Muscle of back (tissue), 13 donors: ENCODE data around the gene PPP1R26. TPM values are rescaled to one million over a fixed set of nuclear protein-coding genes. Genes with fewer than 3 reads are reported as not detected.
"Not testable (repeated sequence)": the region's sequence is repeated elsewhere in the genome, so short reads cannot be mapped to it uniquely, and the experiment has no call there.

Experiments
- DNase-seq, 3 donors: peaks; one replicate each; pipeline versions ENCODE4 v3.0.0 to v3.0.0-alpha.2; 2013
- long read RNA-seq, 9 donors: transcript quantifications; one replicate each; lab custom pipeline, GENCODE V29; 2026
- polyA plus RNA-seq, 10 donors: library from polyadenylated mRNA; unstranded; fragments of 120-200 nt; gene quantifications; one replicate each; pipeline ENCODE4 v1.2.1, GENCODE V29; 2013; ENCODE audit not compliant: insufficient read length in 10 of 10

The PPP1R26 gene, protein sequence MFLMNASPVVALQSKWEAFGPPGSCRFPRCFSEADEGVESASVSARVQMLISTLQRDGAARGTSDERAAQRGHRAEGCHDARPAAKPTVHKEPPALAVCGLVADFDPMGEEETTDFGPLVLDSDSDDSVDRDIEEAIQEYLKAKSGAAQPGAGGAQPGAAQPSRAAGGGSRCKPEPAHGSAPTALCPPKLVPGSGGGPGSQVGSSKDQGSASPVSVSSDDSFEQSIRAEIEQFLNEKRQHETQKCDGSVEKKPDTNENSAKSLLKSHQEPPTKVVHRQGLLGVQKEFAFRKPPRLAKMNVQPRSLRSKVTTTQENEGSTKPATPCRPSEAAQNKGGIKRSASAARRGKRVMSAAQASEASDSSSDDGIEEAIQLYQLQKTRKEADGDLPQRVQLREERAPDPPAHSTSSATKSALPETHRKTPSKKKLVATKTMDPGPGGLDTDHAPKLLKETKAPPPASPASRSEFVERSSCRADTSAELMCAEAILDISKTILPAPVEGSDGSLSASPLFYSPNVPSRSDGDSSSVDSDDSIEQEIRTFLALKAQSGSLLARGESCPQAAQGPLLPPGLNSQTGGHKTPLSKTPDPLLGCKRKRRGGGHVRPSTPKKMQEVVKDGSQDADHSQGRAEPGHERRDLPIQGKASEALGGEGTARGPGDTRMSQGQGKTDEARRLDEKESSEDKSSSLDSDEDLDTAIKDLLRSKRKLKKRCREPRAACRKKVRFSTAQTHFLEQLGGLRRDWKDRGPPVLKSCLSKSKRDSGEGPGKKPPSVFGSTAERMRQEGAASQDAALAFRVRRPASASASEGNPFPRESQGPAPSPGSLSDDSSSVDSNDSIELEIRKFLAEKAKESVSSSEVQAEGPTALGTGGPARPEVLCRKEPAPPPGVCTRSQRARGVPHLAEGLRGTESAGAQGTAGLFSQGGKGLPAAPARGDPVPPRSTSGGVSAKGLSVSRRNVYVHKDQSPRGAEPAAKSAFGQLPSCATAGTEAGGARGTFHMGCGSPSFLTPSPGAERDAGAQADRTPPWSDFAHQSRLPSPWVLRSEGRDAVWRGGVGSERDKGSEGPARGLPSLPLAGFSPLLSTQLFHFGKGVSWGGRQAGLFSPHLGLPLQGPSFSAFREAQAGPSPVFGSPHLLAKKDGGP (N-terminal part only)
- polyA plus RNA-seq = 10 to 100 TPM in 5 of 10 donors, 1 to 10 TPM in 5; 8.8 to 14.1 (median 9.9) TPM
- long read RNA-seq, donor 1, full-length matches to known transcripts = 6 of 6 reads
- long read RNA-seq, donor 1, partial matches to known transcripts = 0 of 6 reads
- long read RNA-seq, donor 1, other reads (novel, unspliced or antisense) = 0 of 6 reads
- long read RNA-seq, donor 2, full-length matches to known transcripts = 6 of 6 reads
- long read RNA-seq, donor 2, partial matches to known transcripts = 0 of 6 reads
- long read RNA-seq, donor 2, other reads (novel, unspliced or antisense) = 0 of 6 reads
- long read RNA-seq, donor 3 = 0 reads
- long read RNA-seq, donor 4, full-length matches to known transcripts = 4 of 4 reads
- long read RNA-seq, donor 4, partial matches to known transcripts = 0 of 4 reads
- long read RNA-seq, donor 4, other reads (novel, unspliced or antisense) = 0 of 4 reads
- long read RNA-seq, donor 5, full-length matches to known transcripts = 8 of 8 reads
- long read RNA-seq, donor 5, partial matches to known transcripts = 0 of 8 reads
- long read RNA-seq, donor 5, other reads (novel, unspliced or antisense) = 0 of 8 reads
- long read RNA-seq, donor 6, full-length matches to known transcripts = 11 of 11 reads
- long read RNA-seq, donor 6, partial matches to known transcripts = 0 of 11 reads
- long read RNA-seq, donor 6, other reads (novel, unspliced or antisense) = 0 of 11 reads
- long read RNA-seq, donor 7, full-length matches to known transcripts = 4 of 4 reads
- long read RNA-seq, donor 7, partial matches to known transcripts = 0 of 4 reads
- long read RNA-seq, donor 7, other reads (novel, unspliced or antisense) = 0 of 4 reads
- long read RNA-seq, donor 8, full-length matches to known transcripts = 4 of 4 reads
- long read RNA-seq, donor 8, partial matches to known transcripts = 0 of 4 reads
- long read RNA-seq, donor 8, other reads (novel, unspliced or antisense) = 0 of 4 reads
- long read RNA-seq, donor 9, full-length matches to known transcripts = 1 of 1 reads
- long read RNA-seq, donor 9, partial matches to known transcripts = 0 of 1 reads
- long read RNA-seq, donor 9, other reads (novel, unspliced or antisense) = 0 of 1 reads

DNA sequence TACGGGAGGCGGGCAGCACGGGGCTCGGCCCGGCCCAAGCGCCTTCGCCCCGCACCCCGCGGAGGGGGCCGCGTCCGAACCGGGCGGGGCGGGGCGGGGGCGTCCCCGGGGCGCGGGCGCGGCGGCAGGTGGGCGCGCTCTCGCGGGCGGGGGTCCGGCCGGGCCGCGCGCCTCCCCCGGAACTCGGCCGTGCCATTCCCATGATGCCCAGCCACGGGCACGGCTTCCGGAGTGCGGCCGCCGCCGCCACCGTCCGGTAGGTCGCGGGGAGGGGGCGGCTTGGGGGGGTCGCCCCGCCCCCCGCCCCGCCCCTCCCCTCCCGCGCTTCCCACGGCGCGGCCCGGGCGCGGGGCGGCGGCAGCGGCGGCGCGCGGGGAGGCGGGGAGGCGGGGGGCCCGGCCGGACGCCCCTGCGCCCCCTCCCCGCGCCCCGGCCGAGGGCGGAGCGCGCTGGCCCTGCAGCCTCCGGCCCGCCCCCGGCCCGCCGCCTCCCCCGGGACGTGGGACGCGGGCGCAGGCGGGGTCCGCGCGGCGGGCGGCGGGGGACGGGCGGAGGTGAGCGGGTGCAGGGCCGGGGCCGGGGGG is at the start of gene PPP1R26:
TSS of gene PPP1R26 (plus strand) at position 314 of the 584 bp plus-strand sequence. CDS start 4,729 bp downstream, outside the sequence.
- peak in 1 of 3 donors; percentile 17 for DNase-seq

DNA sequence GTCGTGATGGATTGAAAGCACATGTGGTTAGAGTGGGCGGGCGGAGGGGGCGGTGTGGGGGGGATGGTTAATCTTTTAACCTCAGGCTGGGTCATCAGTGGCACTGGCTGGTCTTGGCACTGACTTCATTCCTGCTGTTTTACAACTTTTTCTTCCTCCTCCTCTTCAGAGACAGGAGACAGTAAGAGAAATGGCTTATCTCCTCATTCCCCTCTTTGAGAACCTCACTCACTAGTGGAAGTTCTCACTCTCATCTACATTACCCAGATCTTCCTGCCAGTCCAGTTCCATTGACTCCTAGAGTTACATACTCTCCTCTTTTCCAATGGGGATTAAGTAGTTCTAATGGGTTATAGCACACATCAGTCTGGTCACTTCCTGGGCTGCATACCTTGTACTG is 42.3 kb upstream of the PPP1R26 start:
- no peak for DNase-seq

DNA sequence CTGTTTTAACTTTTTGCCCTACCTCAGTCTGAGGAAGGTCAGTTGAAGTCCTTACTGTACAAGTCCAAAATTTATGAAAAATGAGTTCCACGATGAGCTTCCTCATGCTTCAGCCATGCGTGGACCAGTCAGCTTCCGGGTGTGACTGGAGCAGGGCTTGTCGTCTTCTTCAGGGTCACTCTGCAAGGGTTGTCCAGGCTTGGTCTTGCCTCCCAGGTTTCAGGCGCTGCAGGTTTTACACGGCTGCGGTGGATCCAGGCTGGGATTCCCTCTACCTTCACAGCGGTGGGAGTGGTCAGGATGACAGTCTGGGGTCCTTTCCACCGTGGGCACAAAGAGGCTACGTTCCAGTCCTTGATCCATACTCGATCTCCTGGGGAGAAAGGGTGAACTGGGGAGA is 41.9 kb upstream of the PPP1R26 start:
- not testable (repeated sequence) for DNase-seq

DNA sequence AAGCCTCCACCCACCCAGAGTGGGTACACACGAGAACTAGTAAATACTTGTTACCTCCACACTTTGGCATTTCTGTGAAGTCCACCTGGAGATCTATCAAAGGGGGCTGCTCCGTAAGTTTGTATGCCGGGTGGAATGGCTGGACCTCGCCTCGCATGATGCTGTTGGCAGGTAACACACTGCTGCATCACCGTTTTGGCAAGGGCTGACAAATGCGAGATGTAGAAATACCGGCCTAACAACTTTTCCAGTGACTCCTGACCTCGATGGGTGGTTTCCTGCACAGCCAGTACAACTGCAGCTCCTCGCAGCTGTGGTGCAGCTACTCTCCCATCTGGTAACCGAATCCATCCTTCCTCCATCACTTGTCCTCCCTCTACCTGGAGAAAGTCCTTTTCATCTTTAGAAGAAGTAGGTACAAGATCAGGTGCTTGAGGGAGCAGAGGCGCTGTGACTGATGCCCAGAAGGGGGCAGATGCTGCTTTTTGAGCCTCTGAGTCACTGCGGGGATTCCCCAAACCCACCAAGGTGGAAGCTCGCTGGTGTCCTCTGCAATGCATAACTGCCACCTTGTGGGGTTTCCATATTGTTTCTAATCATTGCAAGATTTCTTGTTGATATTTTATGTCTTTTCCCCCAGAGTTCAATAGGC is 40.9 kb upstream of the PPP1R26 start:
- DNase-seq = not testable (repeated sequence)

DNA sequence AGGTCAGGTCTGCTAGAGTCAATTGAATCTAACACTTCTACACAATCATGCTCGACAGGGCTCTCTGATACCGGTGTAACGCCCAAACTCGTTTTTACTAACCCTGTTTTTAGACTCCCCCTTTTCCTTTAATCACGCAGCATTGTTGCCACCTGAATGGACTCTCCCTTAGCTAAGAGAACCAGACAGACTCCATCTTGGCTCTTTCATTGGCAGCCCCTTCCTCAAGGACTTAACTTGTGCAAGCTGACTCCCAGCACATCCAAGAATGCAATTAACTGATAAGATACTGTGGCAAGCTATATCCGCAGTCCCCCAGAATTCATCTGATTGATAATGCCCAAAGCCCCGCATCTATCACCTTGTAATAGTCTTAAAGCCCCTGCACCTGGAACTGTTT is 40.1 kb upstream of the PPP1R26 start:
- not testable (repeated sequence) for DNase-seq

DNA sequence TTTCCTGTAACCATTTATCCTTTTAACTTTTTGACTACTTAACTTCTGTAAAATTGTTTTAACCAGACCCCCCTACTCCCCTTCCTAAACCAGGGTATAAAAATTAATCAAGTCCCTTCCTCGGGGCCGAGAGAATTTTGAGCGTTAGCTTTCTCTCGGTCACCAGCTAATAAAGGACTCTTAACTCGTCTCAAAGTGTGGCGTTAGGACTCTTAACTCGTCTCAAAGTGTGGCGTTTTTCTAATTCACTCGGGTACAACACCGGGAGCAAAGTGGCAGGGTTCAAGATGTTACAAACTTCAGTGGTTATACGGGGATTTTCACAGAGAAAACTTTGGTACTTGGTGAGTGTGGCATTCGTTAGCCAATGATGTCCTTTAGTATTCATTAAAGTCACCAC is 39.7 kb upstream of the PPP1R26 start:
- no peak for DNase-seq

DNA sequence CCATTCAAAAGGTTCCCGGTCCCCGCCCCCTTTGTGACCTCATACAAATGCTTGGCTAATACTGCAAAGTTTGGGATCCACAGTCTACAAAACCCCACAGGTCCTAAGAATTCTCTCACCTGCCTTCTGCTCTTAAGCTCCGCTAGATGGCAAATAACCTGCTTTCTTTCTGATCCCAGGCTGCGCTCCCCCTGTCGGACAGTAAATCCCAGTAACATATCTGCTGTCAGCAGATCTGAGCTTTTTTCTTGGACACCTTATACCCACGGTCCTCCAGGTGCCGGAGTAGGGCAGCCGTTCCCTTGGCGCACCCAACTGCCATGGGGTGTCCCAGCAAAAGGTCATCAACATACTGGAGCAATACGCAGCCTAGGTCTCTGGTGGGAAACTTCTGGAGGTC is 39.0 kb upstream of the PPP1R26 start:
- DNase-seq = no peak

DNA sequence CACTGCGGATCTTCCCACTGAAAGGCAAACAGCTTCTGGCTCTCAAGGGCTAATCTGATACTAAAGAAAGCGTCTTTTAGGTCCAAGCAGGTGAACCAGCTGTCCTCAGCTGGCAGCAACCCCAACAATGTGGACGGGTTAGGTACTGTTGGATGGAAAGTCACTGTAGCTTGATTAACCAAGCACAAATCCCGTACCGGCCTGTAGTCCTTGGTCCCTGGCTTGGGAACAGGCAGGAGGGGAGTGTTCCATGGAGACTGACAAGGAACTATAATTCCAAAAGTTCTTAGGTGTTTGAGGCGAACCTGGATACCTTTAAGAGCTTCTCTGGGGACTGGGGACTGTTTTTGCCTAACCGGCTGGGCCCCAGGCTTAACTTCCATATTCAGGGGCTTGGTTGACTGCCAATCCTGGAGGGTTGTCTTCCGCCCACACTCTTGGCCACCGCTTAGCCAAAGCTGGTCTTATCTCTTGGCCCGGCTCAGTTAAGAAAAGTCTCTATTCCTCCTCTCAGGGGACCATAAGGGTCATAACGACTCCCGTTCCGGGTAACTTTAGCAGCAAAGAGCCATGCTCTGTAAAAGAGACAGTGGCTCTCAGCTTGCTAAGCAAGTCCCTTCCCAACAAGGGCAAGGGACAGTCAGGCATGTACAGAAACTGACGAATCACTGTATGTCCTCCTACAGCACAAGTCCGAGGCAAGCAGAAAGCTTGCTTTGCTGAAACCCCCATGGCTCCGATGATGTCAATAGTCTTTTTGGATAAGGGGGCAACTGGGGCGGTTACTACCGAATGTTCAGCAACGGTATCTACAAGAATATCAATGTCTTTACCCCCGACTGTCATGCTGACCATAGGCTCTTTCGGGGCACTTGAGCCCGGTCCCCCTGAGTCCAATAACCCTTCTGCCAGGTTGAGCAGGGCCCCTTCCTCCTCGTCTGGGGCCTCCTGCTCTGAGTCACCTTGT is 38.2 kb upstream of the PPP1R26 start:
- DNase-seq = peak in 2 of 3 donors; percentile 5 to 11

DNA sequence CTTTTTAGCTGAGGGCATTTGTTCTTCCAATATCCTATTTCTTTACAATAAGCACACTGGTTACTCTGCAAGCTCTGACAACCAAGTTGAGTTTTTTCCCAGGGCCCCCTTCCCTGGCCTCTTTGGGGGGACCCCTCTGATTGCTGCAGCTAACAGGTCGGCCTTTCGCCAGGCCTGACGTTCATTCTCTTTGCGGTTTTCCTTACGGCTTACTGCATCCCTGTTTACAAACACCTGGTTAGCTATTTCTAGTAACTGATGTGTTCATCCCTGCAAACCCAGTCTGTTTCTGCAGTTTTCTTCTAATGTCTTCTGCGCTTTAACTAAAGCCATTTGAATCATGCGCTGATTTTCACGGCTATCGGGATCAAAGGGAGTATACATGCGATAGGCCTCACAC is 37.5 kb upstream of the PPP1R26 start:
- DNase-seq = no peak

DNA sequence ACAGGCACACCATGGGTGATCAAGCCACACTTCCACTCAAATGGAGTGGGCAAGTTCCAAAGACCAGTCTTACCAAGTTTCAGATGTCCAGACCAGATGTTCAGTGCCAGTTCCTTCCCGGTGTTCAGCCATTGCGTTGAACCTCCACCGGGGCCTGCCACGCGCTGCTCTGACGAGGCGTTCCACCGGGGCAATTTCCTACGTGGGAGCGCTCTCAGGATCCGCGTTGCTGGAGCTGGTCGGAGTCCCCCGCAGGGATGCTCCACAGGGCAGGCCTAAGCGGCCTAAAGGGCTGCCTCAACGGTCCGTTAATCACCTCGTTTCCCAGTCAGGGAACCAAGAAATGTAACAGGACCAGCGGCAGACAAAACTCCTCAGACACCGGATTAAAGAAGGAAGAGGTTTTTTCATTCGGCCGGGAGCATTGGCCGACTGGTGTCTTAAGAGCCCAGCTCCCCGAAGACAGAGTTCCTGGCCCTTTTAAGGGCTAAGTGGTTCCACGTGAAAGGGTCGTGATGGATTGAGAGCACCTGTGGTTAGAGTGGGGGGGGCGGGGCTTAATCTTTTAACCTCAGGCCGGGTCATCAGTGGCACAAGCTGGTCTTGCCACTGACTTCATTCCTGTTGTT is 35.7 kb upstream of the PPP1R26 start:
- no peak for DNase-seq

DNA sequence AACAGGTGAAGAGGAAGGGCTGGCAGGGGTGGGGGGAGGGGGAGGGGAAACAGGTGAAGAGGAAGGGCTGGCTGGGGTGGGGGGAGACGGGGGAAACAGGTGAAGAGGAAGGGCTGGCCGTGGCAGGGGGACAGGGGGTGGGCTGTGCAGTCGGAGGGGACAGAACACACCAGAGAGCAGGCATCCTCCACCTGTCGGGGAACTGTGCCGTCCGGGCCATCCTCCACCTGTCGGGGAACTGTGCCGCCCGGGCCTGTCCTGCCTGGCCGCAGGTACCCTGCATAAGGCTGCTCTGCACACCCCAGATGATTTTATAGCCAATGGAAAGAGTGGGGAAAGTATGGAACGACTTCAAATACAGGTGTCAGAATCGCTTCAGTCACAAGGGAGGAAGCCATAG is 32.5 kb upstream of the PPP1R26 start:
- no peak for DNase-seq

DNA sequence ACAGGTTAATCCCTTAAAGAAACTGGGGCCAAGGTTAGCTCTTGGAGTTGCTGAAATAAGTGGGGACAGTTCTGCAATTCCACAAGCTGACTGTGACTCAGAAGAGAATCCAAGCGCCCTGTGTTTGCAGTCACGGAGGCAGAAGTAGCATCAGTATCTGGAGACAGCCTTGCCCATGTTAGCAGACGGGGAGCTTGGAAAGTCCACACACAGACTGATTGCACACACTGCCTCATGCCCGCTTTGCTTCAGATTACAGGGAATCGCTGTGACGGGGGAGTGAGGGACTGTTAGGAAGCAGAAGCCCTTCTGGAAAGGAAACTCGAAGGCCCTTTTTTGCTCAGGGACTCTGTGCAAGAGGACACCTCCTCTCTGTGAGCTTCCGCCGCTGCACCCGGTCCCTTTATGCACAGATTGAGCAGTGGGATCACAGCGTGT is 30.9 kb upstream of the PPP1R26 start:
- DNase-seq = no peak

DNA sequence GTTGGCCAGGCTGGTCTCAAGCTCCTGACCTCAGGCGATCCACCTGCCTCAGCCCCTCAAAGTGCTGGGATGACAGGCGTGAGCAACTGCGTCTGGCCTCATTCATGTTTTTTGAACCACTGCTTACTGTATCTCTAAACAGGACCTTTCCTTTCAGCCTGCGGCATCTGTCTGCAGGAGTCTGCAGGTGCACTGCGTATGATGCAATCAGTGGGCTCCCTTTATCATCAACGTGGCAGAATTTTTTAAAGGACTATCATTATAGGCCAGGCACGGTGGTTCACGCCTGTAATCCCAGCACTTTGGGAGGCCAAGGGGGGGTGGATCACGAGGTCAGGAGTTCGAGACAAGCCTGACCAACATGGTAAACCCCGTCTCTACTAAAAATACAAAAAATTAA is 30.1 kb upstream of the PPP1R26 start:
- DNase-seq = not testable (repeated sequence)

DNA sequence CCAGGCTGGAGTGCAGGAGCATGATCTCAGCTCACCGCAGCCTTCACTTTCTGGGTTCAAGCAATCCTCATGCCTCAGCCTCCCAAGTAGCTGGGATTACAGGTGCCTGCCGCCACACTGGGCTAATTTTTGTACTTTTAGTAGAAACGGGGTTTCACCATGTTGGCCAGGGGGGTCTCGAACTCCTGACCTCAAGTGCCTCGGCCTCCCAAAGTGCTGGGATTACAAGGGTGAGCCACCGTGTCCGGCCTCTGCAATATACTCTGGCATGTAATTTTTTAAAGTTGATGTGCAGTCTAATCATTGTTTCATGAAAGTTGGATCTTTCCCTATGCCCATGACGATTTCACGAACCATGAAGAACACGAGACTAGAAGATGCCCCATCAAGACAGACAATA is 28.6 kb upstream of the PPP1R26 start:
- DNase-seq = no peak

DNA sequence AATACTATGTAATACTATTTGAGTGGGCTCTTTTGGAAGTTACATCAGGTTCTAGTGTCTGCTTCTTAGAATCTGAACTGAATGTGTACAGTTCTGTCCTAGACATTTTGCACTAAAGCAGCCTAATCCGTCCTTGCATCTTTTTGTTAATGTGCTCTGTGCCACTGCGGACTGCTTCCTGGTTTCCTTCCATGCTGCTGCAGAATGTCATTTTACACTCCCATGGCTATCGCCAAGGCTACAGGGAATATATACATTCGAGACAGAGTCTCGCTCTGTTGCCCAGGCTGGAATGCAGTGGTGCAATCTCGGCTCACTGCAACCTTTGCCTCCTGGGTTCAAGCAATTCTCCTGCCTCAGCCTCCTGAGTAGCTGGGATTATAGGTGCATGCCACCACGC is 27.7 kb upstream of the PPP1R26 start:
- DNase-seq = not testable (repeated sequence)

DNA sequence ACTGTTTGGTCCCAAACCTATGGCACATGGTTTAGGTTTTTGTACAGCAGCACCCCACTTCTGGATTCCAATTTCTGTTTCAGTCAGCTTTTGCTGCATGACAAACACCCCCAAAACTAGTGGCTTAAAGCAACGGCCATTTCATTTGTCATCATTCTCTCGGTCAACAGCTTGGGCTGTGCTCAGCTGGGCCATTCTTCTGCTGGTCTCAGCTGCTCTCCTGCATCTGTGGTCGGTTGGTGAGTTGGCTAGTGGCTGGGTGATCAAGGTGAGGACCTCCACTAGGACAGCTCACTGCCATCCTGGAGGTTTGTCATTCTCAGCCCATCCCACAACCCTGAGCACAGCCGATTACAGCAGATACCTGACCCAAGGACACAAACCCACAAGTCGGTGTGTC is 24.8 kb upstream of the PPP1R26 start:
- DNase-seq = no peak
